ENCODE measurements around the gene FAP. TPM values are rescaled to one million over a fixed set of nuclear protein-coding genes. Genes with fewer than 3 reads are reported as not detected.

FAP gene
- polyA plus RNA-seq, 2 of the 4 experiments (the other 2 are of a cell fraction): 0.03 to 0.16 TPM

DNA sequence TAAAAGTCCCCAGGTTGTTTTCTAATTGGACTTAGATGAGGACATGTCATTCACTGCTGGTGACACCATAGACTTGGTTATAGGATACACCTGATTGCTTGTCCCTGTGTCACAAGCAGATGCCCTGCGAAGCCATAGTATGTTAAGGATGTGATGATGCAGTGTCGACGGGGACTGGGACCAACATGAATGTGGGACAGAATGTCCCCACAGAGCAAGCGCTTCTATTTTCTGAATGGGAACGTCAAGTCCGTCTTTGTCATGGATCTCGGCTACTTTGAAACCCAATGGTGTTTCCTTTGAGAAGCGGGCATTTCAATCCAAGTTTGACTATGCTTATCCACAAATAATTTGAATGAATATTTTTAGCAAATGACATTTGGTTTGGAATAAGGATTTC, 93.3 kb downstream of the FAP start:
- no peak for TF ChIP-seq HOXA7 (CRISPR knock-in tag; IDR thresholded peaks at IDR 0.05)
- no peak for ATAC-seq

GRCh38 chr2:162149466-162149865, 93.8 kb downstream of the FAP start:
- POLR2A ChIA-PET: no interaction called here
- Histone ChIP-seq H3K4me2 (no peak overlapping the region), H3K4me3 (no peak overlapping the region), H3K4me1 (no peaks in the 10 kb centered on the region), H3K9me3 (no peaks in the 10 kb centered on the region), H3K27ac (no peak overlapping the region)
- WGBS (ENCODE audit: missing lambda C conversion rate): 50% methylated on average over 2 of the region's 2 CpGs
- CTCF ChIA-PET: no interaction called here
- no peak for TF ChIP-seq ZNF302 (CRISPR knock-in tag; IDR thresholded peaks at IDR 0.05)
- no peak for ATAC-seq
- no peak for DNase-seq (ENCODE audit: low read depth in 1 of 2, low spot score in 1 of 2)
- FAIRE-seq: no peak

More for the DNA sequence above, 93.3 kb downstream of the FAP start:
- no peak overlapping the region for H3K27ac ChIP-seq
- FAIRE-seq: no peak
- DNase-seq (ENCODE audit: low read depth in 1 of 2, low spot score in 1 of 2): no peak
- WGBS (ENCODE audit: missing lambda C conversion rate): 73% methylated on average over 8 of the region's 8 CpGs
- no peaks in the 10 kb centered on the region for H3K9me3 ChIP-seq
- no peaks in the 10 kb centered on the region for H3K4me1 ChIP-seq
- ChIA-PET CTCF (no interaction called here), POLR2A (no interaction called here)
- H3K4me2 ChIP-seq: no peak overlapping the region
- no peak overlapping the region for H3K4me3 ChIP-seq

- CTCF ChIA-PET: interaction anchor here (1.0 kb wide), 1 partner anchor 149 kb away, joined by 3 read pairs; no protein-coding TSS in a partner anchor
- no peak overlapping the region for H3K4me2 ChIP-seq
- no peaks in the 10 kb centered on the region for H3K9me3 ChIP-seq
- no peak for DNase-seq (ENCODE audit: low read depth in 1 of 2, low spot score in 1 of 2)
- no peaks in the 10 kb centered on the region for H3K4me1 ChIP-seq
- no peak for ATAC-seq
- H3K4me3 ChIP-seq: no peak overlapping the region
- POLR2A ChIA-PET: no interaction called here
- TF ChIP-seq CTCF (IDR thresholded peaks at IDR 0.05) (no peak), EHMT2 (IDR thresholded peaks at IDR 0.05; ENCODE audit: low read depth) (no peak), NPAS2 (CRISPR knock-in tag; IDR thresholded peaks at IDR 0.05; ENCODE audit: borderline replicate concordance) (no peak), HOXA7 (CRISPR knock-in tag; IDR thresholded peaks at IDR 0.05) (no peak), CHD2 (IDR thresholded peaks at IDR 0.05; ENCODE audit: low read length, partially characterized antibody) (no peak), RFX5 (IDR thresholded peaks at IDR 0.05) (no peak), PHF8 (IDR thresholded peaks at IDR 0.05; ENCODE audit: borderline replicate concordance, low read depth) (no peak), RNF2 (IDR thresholded peaks at IDR 0.05; ENCODE audit: borderline replicate concordance, low read depth) (no peak), ZFP36 (IDR thresholded peaks at IDR 0.05; ENCODE audit: borderline replicate concordance, partially characterized antibody) (no peak), HEYL (CRISPR knock-in tag; IDR thresholded peaks at IDR 0.05) (no peak), FOSB (CRISPR knock-in tag; IDR thresholded peaks at IDR 0.05) (no peak)
- TF ChIP-seq, protein P1, sequence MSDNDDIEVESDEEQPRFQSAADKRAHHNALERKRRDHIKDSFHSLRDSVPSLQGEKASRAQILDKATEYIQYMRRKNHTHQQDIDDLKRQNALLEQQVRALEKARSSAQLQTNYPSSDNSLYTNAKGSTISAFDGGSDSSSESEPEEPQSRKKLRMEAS (IDR thresholded peaks at IDR 0.05): no peak
- TF ChIP-seq, protein P2, sequence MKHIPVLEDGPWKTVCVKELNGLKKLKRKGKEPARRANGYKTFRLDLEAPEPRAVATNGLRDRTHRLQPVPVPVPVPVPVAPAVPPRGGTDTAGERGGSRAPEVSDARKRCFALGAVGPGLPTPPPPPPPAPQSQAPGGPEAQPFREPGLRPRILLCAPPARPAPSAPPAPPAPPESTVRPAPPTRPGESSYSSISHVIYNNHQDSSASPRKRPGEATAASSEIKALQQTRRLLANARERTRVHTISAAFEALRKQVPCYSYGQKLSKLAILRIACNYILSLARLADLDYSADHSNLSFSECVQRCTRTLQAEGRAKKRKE (CRISPR knock-in tag; IDR thresholded peaks at IDR 0.05; ENCODE audit: low read depth): no peak
- no peak for FAIRE-seq
- WGBS (ENCODE audit: missing lambda C conversion rate): 15% methylated on average over 3 of the region's 3 CpGs
- no peak overlapping the region for H3K27ac ChIP-seq
Measured at GRCh38 chr2:162148956-162149355, 94.3 kb downstream of the FAP start.

DNA sequence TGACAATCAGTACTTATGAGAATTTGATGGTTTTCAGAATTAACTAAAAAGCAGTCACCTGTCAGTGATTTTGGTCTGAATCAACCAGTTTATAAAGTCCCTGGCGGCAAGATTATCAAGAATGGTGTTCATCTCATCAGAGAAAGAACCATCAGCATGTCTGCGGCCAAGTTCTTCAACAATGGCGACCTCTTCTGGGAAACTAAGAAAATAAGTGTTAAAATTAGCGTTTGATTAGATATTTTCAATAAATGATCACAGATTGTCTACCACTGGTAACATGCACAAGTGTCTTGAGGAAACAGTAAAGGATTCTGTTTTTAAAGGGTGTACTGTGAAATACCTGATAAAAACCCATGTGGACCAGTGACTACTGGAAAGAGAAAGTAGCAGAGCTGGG, 99.3 kb downstream of the FAP start:
- POLR2A ChIA-PET: no interaction called here
- CTCF ChIA-PET: interaction anchor here (1.3 kb wide), 1 partner anchor 10 kb away, joined by 3 read pairs; no protein-coding TSS in a partner anchor
- H3K4me3 ChIP-seq: no peak overlapping the region
- no peaks in the 10 kb centered on the region for H3K4me1 ChIP-seq
- ATAC-seq (no peak), DNase-seq (ENCODE audit: low read depth in 1 of 2, low spot score in 1 of 2) (no peak), FAIRE-seq (no peak)
- no peak overlapping the region for H3K4me2 ChIP-seq
- no peak overlapping the region for H3K27ac ChIP-seq
- 28% methylated on average over 4 of the region's 4 CpGs for WGBS (ENCODE audit: missing lambda C conversion rate)
- no peaks in the 10 kb centered on the region for H3K9me3 ChIP-seq
- TF ChIP-seq POLR2AphosphoS2 (conservative IDR thresholded peaks at IDR 0.05; ENCODE audit: low read length) (no peak), RFX5 (IDR thresholded peaks at IDR 0.05) (no peak), SREBF2 (IDR thresholded peaks at IDR 0.05) (no peak), KDM5A (IDR thresholded peaks at IDR 0.05) (no peak), HOXB5 (CRISPR knock-in tag; IDR thresholded peaks at IDR 0.05) (no peak), ZNF302 (CRISPR knock-in tag; IDR thresholded peaks at IDR 0.05) (no peak), NPAS2 (CRISPR knock-in tag; IDR thresholded peaks at IDR 0.05; ENCODE audit: borderline replicate concordance) (no peak), PHF8 (IDR thresholded peaks at IDR 0.05; ENCODE audit: borderline replicate concordance, low read depth) (no peak), FOXS1 (CRISPR knock-in tag; IDR thresholded peaks at IDR 0.05) (no peak), E2F6 (IDR thresholded peaks at IDR 0.05; ENCODE audit: borderline replicate concordance, low read depth) (no peak), CEBPB (IDR thresholded peaks at IDR 0.05) (no peak), ESRRA (IDR thresholded peaks at IDR 0.05; ENCODE audit: borderline replicate concordance, low read length) (no peak), CHD2 (IDR thresholded peaks at IDR 0.05; ENCODE audit: low read length, partially characterized antibody) (no peak), MAFK (IDR thresholded peaks at IDR 0.05; ENCODE audit: partially characterized antibody) (no peak)
- TF ChIP-seq, protein P3, sequence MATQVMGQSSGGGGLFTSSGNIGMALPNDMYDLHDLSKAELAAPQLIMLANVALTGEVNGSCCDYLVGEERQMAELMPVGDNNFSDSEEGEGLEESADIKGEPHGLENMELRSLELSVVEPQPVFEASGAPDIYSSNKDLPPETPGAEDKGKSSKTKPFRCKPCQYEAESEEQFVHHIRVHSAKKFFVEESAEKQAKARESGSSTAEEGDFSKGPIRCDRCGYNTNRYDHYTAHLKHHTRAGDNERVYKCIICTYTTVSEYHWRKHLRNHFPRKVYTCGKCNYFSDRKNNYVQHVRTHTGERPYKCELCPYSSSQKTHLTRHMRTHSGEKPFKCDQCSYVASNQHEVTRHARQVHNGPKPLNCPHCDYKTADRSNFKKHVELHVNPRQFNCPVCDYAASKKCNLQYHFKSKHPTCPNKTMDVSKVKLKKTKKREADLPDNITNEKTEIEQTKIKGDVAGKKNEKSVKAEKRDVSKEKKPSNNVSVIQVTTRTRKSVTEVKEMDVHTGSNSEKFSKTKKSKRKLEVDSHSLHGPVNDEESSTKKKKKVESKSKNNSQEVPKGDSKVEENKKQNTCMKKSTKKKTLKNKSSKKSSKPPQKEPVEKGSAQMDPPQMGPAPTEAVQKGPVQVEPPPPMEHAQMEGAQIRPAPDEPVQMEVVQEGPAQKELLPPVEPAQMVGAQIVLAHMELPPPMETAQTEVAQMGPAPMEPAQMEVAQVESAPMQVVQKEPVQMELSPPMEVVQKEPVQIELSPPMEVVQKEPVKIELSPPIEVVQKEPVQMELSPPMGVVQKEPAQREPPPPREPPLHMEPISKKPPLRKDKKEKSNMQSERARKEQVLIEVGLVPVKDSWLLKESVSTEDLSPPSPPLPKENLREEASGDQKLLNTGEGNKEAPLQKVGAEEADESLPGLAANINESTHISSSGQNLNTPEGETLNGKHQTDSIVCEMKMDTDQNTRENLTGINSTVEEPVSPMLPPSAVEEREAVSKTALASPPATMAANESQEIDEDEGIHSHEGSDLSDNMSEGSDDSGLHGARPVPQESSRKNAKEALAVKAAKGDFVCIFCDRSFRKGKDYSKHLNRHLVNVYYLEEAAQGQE (IDR thresholded peaks at IDR 0.05): no peak

Data from A549 (cell line).